ENCODE results near the gene AIFM3. TPM values are rescaled to one million over a fixed set of nuclear protein-coding genes. Genes with fewer than 3 reads are reported as not detected.

AIFM3 gene
- total and polyA plus RNA-seq, 2 of the 13 experiments (the other 11 are each of a cell fraction or from before 2014, with no cell fraction given) = 9.0 to 15.3 TPM

DNA sequence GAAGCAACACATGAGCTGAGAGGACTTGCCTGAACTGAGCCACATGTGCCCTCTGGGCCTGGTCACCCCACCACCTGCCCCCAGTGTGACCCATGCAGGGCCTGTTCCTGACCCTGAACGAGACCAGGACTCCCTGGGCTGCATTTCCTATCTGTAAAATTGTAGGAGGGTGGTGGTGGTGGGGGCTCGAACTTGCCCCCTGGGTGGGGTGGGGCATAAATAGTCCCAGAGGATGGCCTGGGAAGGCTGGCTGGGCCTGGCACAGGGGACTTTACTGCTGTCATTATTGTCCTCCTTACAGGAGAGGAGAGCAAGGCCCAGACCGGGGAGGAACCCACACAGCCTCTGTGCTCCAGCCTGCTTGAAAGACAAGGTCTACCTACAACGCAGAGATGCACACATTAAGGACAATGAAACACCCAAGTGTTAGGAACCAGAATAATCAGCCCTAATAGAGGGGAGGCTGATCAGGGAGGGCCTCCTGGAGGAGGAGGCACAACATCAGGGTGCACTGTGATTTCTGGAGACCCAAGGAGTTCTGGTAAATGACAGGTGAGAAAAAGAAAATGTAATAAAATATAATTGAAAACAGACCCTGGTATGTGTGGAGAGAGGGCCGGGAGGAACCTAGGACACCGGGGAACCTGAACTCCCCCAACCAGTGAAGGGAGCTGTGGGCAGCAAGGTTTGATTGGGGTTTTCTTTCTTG lies 2.8 kb upstream of the AIFM3 start (continued):
- TF ChIP-seq, protein P1, sequence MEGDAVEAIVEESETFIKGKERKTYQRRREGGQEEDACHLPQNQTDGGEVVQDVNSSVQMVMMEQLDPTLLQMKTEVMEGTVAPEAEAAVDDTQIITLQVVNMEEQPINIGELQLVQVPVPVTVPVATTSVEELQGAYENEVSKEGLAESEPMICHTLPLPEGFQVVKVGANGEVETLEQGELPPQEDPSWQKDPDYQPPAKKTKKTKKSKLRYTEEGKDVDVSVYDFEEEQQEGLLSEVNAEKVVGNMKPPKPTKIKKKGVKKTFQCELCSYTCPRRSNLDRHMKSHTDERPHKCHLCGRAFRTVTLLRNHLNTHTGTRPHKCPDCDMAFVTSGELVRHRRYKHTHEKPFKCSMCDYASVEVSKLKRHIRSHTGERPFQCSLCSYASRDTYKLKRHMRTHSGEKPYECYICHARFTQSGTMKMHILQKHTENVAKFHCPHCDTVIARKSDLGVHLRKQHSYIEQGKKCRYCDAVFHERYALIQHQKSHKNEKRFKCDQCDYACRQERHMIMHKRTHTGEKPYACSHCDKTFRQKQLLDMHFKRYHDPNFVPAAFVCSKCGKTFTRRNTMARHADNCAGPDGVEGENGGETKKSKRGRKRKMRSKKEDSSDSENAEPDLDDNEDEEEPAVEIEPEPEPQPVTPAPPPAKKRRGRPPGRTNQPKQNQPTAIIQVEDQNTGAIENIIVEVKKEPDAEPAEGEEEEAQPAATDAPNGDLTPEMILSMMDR (CRISPR knock-in tag; IDR thresholded peaks at IDR 0.05) = no peak
- TF ChIP-seq, protein P2, sequence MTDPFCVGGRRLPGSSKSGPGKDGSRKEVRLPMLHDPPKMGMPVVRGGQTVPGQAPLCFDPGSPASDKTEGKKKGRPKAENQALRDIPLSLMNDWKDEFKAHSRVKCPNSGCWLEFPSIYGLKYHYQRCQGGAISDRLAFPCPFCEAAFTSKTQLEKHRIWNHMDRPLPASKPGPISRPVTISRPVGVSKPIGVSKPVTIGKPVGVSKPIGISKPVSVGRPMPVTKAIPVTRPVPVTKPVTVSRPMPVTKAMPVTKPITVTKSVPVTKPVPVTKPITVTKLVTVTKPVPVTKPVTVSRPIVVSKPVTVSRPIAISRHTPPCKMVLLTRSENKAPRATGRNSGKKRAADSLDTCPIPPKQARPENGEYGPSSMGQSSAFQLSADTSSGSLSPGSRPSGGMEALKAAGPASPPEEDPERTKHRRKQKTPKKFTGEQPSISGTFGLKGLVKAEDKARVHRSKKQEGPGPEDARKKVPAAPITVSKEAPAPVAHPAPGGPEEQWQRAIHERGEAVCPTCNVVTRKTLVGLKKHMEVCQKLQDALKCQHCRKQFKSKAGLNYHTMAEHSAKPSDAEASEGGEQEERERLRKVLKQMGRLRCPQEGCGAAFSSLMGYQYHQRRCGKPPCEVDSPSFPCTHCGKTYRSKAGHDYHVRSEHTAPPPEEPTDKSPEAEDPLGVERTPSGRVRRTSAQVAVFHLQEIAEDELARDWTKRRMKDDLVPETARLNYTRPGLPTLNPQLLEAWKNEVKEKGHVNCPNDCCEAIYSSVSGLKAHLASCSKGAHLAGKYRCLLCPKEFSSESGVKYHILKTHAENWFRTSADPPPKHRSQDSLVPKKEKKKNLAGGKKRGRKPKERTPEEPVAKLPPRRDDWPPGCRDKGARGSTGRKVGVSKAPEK (CRISPR knock-in tag; IDR thresholded peaks at IDR 0.05; ENCODE audit: borderline replicate concordance) = no peak
- TF ChIP-seq KLF12 (CRISPR knock-in tag; IDR thresholded peaks at IDR 0.05; ENCODE audit: borderline replicate concordance) (no peak), ZNF354B (CRISPR knock-in tag; IDR thresholded peaks at IDR 0.05) (no peak), ZFY (CRISPR knock-in tag; IDR thresholded peaks at IDR 0.05) (peak; percentile 4), ZMAT3 (CRISPR knock-in tag; conservative IDR thresholded peaks at IDR 0.05) (peak; percentile 49; the same call in 1 of the 2 replicates), ZNF674 (CRISPR knock-in tag; IDR thresholded peaks at IDR 0.05; ENCODE audit: low read depth) (no peak), FOXC1 (CRISPR knock-in tag; IDR thresholded peaks at IDR 0.05; ENCODE audit: borderline replicate concordance) (0 out of 2 replicates have a peak, but pooled peaks have one; percentile 31), GATA4 (IDR thresholded peaks at IDR 0.05; ENCODE audit: borderline replicate concordance, low read depth) (no peak)
